GM12874 (cell line): ENCODE data around the gene OTUB1.

Experiments
- TF ChIP-seq, protein P1 (sequence below): IDR thresholded peaks from 2 replicates; pipeline ENCODE4 v1.5.1; 2011; ENCODE audit warnings: low read depth, mild to moderate bottlenecking, control low read depth, low read length, moderate library complexity; ENCODE audit not compliant: insufficient read depth

The OTUB1 gene

DNA sequence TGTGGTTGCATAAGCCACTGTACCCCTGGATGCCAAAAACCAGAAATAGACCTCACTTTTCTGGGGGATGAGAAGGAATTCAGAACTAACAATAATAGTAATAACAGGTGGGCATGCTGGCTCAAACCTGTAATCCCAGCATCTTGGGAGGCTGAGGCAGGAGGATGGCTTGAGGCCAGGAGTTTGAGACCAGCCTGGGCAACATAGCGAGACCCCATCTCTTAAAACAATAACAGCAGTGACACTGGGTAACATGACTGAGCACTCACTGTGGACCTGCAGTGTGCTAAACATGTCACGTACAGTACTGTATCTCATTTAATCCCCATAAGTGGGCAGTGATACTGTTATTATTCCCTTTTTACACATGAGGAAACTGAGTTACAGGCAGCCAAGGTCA, 59.5 kb downstream of the OTUB1 start:
- TF ChIP-seq, protein P1, sequence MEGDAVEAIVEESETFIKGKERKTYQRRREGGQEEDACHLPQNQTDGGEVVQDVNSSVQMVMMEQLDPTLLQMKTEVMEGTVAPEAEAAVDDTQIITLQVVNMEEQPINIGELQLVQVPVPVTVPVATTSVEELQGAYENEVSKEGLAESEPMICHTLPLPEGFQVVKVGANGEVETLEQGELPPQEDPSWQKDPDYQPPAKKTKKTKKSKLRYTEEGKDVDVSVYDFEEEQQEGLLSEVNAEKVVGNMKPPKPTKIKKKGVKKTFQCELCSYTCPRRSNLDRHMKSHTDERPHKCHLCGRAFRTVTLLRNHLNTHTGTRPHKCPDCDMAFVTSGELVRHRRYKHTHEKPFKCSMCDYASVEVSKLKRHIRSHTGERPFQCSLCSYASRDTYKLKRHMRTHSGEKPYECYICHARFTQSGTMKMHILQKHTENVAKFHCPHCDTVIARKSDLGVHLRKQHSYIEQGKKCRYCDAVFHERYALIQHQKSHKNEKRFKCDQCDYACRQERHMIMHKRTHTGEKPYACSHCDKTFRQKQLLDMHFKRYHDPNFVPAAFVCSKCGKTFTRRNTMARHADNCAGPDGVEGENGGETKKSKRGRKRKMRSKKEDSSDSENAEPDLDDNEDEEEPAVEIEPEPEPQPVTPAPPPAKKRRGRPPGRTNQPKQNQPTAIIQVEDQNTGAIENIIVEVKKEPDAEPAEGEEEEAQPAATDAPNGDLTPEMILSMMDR, result no peak
